ENCODE results near the gene MACF1. TPM values are rescaled to one million over a fixed set of nuclear protein-coding genes. Genes with fewer than 3 reads are reported as not detected.
"Not testable (repeated sequence)": the region's sequence is repeated elsewhere in the genome, so short reads cannot be mapped to it uniquely, and the experiment has no call there.

The MACF1 gene
- polyA plus RNA-seq, 3 donors, result 32.3 to 63.1 (median 61.9) TPM

- H3K27ac ChIP-seq (ENCODE audit: low read depth, low read length), result no peak overlapping the region
- 86 to 92% (median 89%) methylated on average over 4 of the region's 4 CpGs for WGBS, 3 donors
Observed at GRCh38 chr1:39418236-39418635, 213.7 kb downstream of the MACF1 start.

- no peak overlapping the region for H3K27ac ChIP-seq (ENCODE audit: low read depth, low read length)
Observed at GRCh38 chr1:39420493-39420892, 216.0 kb downstream of the MACF1 start.

GRCh38 chr1:39422614-39423013, 218.1 kb downstream of the MACF1 start:
- 78 to 96% (median 83%) methylated on average over 4 of the region's 4 CpGs for WGBS, 3 donors
- H3K27ac ChIP-seq (ENCODE audit: low read depth, low read length), result no peak overlapping the region

DNA sequence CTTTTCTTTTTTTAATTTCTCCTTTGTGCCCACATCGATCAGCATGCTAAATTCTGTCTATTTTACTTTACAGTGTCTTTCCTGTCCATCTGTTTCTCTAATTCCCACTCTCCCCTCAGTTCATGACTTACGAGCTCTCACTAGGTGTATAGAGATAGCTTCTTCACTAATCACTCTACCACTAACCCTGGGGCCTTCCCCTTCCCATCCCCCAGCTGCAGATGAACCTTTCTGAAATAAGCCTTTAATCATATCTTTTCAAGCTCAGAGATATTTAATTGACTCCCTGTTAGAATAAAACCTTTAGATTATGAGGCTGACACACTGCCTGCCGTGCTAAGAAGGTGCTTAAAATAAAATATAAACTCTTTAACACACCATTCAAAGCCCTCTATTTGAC, 220.7 kb downstream of the MACF1 start:
- WGBS, 3 donors, result 80 to 92% (median 92%) methylated on average over 3 of the region's 3 CpGs
- no peak overlapping the region for H3K27ac ChIP-seq (ENCODE audit: low read depth, low read length)

DNA sequence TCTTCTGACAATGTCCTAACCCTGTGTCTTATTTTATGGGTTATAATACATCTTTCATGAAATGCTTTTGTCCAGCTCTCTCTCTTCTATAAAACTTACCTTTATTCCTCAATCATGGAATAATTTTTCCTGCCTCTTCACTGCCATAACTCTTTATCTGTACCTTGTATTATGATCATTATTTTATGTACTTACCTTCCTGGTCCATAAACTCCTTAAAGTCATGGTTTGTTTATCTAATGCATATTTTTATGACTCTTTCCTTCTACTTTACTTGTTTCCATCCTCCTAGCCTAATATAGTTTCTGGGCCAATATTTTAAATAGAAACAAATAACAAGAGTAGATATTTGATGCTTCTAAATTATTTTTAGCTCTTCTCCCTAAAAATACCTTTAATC, 221.1 kb downstream of the MACF1 start:
- no peak overlapping the region for H3K27ac ChIP-seq (ENCODE audit: low read depth, low read length)

GRCh38 chr1:39426346-39426745, 221.9 kb downstream of the MACF1 start:
- H3K27ac ChIP-seq (ENCODE audit: low read depth, low read length), result no peak overlapping the region
- WGBS, 3 donors, result 100% methylated on average over 1 of the region's 1 CpG

DNA sequence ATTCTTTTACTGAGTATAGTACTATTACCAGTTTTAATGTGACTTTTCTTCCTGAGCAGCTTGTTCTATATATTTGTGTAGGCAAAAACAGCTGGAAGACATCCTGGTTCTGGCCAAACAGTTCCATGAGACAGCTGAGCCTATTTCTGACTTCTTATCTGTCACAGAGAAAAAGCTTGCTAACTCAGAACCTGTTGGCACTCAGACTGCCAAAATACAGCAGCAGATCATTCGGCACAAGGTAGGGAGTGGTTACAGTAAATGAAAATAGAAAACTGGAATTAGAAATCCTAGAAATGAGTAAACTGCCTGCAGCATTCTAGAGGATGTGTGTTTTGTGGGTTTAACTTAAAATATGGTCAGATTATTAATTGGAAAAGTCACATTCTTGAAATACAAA, 222.9 kb downstream of the MACF1 start:
- H3K27ac ChIP-seq (ENCODE audit: low read depth, low read length), result no peak overlapping the region
- 19 to 72% (median 56%) methylated on average over 1 of the region's 1 CpG for WGBS, 3 donors

GRCh38 chr1:39427912-39428311, 223.4 kb downstream of the MACF1 start:
- no peak overlapping the region for H3K27ac ChIP-seq (ENCODE audit: low read depth, low read length)
- WGBS, 3 donors, result 90 to 97% (median 91%) methylated on average over 4 of the region's 4 CpGs

- WGBS, 3 donors, result 91 to 96% (median 92%) methylated on average over 5 of the region's 5 CpGs
- no peak overlapping the region for H3K27ac ChIP-seq (ENCODE audit: low read depth, low read length)
Observed at GRCh38 chr1:39431927-39432326, 227.4 kb downstream of the MACF1 start.

DNA sequence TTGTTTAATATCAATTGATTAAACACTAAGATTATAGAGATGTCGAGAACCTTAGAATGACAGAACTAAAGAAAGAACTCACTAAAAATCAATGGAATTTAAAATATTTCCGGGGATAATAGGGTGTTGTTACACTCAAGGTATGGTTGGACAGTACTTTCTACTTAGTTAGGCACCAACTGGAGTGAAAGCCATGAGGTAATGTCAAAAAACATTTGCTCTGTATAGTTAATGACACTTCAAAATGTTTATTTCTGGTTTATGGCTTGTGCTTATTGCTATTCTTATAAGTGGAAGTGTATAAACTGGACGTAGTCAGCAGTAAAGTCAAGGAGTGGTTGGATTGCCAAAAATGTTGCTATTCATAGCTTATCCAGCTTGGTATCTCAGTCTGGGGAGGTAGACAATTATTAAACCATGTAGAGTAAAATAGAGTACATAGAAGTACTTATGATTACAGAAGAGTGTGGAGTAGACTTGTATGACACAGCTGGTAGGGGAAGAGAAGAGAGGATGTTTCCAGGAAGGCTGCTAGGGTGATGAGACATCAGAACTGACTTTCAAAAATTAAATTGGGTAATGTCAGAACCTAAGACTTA, 230.4 kb downstream of the MACF1 start:
- H3K27ac ChIP-seq (ENCODE audit: low read depth, low read length), result no peak overlapping the region
- 33 to 90% (median 90%) methylated on average over 3 of the region's 3 CpGs for WGBS, 3 donors

GRCh38 chr1:39435597-39435996, 231.1 kb downstream of the MACF1 start:
- 73 to 98% (median 96%) methylated on average over 5 of the region's 5 CpGs for WGBS, 3 donors
- no peak overlapping the region for H3K27ac ChIP-seq (ENCODE audit: low read depth, low read length)

DNA sequence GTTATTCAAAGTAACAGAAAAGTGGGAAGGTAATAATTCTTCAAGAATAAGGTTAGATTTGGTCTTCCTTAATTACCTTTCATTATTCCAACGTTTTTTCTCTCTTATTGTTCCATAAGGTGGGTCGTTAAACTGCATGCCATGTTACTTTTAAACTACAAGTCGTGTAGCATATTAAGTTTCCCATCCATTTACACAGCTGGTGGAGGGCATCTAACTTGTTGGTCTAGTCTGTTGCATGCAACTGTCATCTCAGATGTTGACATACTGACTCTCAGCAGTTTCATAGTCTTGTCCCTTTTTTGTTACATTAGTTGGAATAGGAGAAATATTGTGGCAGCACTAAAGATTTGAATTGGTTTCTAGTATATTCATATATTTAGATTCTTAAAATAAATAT, 232.3 kb downstream of the MACF1 start:
- WGBS, 3 donors, result 71 to 88% (median 82%) methylated on average over 3 of the region's 3 CpGs
- H3K27ac ChIP-seq (ENCODE audit: low read depth, low read length), result no peak overlapping the region

DNA sequence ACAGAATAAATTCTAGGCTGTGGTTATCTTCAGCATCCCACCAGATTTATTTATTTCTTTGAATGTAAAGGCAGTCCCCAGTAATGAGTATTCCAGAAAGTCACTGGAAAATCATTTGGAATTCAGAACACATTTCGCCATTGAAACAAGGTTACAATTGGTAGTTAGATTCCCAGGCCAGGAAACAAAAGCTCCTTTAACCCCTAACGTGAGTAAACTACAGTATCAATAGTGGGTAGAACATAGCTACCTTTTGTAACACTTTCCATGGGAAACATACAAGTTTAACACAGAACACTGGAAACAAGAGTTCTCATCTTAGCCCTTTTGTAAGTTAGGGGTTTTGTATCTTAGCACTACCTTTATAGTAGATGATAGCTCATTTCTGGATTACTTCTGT, 233.5 kb downstream of the MACF1 start:
- WGBS, 3 donors, result 91 to 94% (median 93%) methylated on average over 2 of the region's 2 CpGs
- H3K27ac ChIP-seq (ENCODE audit: low read depth, low read length), result no peak overlapping the region

DNA sequence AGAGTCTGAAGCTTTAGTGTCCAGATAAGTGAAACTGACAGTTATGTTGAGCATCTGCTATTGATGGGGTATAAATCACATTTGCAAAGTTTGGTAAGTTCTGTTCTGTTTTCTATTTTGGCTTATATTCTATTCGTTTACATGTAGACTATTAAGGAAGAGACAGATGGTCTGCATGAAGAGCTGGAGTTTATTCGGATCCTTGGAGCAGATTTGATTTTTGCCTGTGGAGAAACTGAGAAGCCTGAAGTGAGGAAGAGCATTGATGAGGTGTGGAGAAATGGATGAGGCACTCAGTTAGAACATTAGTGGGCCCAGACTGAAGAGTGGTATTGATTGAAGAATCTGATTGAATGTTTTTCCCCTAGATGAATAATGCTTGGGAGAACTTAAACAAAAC, 236.4 kb downstream of the MACF1 start:
- WGBS, 3 donors, result 79 to 86% (median 82%) methylated on average over 2 of the region's 2 CpGs
- H3K27ac ChIP-seq (ENCODE audit: low read depth, low read length), result no peak overlapping the region

- no peak overlapping the region for H3K27ac ChIP-seq (ENCODE audit: low read depth, low read length)
Observed at GRCh38 chr1:39441797-39442196, 237.3 kb downstream of the MACF1 start.

DNA sequence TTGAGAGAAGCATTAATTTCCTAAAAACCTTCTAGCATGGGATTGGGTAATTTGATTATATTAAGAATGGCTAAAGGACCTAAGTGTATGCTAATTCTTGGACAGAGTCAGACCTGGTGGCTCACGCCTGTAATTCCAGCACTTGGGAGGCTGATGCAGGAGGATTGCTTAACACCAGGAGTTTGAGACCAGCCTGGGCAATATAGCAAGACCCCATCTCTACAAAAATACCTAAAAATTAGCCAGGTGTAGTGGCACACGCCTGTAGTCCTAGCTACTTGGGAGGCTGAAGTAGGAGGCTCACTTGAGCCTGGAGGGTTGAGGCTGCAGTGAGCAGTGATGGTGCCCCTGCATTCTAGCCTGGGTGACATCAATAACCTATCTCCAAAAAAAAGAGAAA, 241.1 kb downstream of the MACF1 start:
- H3K27ac ChIP-seq (ENCODE audit: low read depth, low read length), result no peak overlapping the region
- WGBS, 3 donors, result 89 to 100% (median 94%) methylated on average over 2 of the region's 2 CpGs

DNA sequence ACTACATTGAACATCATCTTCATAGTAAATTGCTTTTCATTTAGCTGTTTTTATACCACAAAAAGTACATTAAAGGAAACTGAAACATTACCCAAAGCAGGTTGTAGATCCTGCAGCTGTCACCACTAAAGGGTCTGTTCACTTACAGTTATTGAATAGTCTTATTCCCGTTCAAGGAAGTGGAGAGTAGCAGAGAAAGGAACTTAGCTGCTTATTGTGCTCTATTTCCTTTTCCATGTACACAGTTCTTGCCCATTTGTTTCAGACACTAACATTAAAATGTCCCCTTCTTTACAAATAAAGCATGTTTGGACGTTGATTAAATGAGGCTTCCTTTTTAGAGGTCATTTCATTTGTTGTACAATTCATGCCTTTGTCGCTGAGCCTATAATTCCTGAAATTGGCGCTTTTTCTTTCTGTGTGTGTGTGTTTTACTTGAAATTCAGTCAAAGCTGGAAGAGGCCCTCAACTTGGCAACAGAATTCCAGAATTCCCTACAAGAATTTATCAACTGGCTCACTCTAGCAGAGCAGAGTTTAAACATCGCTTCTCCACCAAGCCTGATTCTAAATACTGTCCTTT, 242.6 kb downstream of the MACF1 start:
- 73 to 86% (median 83%) methylated on average over 5 of the region's 5 CpGs for WGBS, 3 donors
- H3K27ac ChIP-seq (ENCODE audit: low read depth, low read length), result no peak overlapping the region

- 91 to 97% (median 97%) methylated on average over 4 of the region's 4 CpGs for WGBS, 3 donors
- H3K27ac ChIP-seq (ENCODE audit: low read depth, low read length), result not testable (repeated sequence)
Observed at GRCh38 chr1:39450041-39450440, 245.5 kb downstream of the MACF1 start.

DNA sequence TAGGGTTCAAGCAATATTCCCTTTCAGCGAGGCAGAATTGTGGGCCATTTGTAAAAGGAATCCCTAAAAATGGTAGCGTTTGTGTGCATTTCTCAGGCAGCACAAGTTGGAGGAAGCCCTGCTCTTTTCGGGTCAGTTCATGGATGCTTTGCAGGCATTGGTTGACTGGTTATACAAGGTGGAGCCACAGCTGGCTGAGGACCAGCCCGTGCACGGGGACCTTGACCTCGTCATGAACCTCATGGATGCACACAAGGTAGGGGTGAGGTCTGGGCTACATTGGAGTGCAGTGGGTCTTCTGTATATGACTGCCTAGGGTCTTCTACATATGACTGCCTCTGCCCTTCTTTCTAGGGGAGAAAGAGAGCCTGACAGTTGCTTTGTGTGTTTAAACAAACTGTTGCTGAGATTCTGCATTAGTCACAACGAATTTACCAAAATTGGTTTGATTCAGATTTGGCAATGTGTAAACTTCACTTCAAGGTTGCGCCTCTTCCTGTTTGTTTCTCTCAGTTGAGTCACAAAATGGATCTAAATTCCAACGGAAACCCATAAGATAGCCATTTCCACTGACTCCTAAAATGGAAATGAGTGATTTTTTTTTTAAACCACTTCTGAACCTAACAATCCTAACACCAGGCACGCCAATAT, 246.6 kb downstream of the MACF1 start:
- no peak overlapping the region for H3K27ac ChIP-seq (ENCODE audit: low read depth, low read length)
- WGBS, 3 donors, result 62 to 71% (median 68%) methylated on average over 10 of the region's 10 CpGs

GRCh38 chr1:39452081-39452480, 247.6 kb downstream of the MACF1 start:
- 93 to 94% (median 94%) methylated on average over 7 of the region's 7 CpGs for WGBS, 3 donors
- no peak overlapping the region for H3K27ac ChIP-seq (ENCODE audit: low read depth, low read length)
